Stimulated activated CD8-positive, alpha-beta memory T cell treated with anti-CD3 and anti-CD28 coated beads, Interleukin-12 subunit alpha, Interleukin-12 subunit beta, amount 100 ng/mL, for 4 hours (primary cell): ENCODE results near the gene TKTL1.
A peak's percentile ranks its signal among the peaks of the same experiment; 100 is the strongest.

Experiments used
- DNase-seq: peaks from one replicate; pipeline ENCODE4 v3.0.0-alpha.2; 2020; ENCODE audit warnings: low read depth

TKTL1 gene

DNA sequence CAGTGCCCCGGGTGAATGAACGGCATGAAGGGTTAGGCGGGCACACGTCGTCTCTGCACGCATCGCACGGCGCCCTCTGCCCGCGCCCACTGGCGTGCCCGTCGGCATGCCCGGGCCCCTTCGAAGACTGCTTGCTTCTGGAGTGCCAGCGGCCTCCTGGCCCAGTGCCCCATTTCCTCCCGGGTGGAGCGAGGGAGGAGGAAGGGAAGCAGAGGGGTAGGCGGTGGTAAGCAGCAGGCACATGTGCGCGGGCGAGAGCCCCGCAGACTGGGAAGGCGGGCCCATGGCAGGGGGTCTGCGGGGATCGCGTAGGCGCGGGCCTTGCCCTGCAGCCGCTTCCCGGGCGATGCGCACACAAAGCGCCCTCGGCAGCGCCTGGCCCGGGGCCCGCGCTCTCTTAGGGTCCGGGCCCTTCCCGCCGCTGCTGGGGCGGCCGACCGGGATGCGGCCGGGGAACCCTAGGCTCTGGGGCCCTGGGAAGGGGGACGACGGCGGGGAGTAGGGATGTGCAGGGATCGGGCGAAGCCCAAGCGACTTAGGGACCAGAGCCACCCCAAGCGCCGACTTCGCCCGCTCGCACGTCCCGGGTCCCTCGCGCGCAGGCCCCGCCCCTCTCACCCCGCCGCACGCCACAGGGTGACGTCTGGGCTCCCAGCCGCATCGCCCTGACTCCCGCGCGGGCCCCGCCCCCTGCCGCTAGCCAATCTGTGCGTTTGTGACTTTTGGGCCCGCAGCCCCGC lies 82.6 kb downstream of the TKTL1 start:
- DNase-seq: no peak

DNA sequence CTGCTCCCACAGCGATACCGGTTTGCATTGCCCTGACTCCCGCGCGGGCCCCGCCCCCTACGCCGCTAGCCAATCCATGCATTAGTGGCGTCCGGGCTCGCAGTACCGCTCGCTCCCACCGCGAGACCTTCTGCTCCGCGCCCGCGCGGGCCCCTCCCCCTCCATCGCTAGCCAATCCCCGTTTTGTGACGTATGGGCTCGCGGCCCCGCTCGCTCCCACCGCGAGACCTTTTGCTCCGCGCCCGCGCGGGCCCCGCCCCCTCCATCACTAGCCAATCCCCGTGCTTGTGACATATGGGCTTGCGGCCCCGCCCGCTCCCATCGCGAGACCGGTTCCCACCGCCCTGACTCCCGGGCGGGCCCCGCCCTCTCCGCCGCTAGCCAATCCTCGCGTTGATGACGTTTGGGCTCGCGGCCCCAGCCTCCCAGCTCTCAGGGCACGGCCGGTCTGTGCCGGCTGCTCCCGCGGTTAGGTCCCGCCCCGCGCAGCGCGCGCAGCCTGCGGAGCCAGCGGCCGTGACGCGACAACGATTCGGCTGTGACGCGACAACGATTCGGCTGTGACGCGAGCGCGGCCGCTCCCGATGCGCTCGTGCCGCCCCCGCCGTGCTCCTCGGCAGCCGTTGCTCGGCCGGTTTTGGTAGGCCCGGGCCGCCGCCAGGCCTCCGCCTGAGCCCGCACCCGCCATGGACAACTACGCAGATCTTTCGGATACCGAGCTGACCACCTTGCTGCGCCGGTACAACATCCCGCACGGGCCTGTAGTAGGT lies 83.4 kb downstream of the TKTL1 start, which contains the start of gene EMD:
TSS of gene EMD (plus strand) at position 497 of the 770 bp plus-strand sequence. CDS start at position 687, 190 bp downstream.
- DNase-seq: peak; percentile 92

DNA sequence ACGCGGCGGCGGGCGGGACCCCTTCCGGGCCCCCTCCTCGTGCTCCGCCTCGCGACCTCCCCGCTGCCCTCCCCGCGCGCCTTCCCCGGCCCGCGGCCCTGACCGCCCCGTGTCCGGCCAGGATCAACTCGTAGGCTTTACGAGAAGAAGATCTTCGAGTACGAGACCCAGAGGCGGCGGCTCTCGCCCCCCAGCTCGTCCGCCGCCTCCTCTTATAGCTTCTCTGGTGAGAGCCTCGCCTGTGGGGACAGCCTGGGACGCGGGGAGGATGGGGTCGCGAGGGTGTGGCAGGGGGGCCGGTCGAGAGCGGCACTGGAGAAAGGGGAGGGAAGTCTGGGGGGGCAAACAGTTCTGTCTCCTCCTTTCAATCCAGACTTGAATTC lies 84.0 kb downstream of the TKTL1 start:
- DNase-seq: no peak
